GM23338 (cell line): ENCODE data around the gene PAXX. TPM values are rescaled to one million over a fixed set of nuclear protein-coding genes. Genes with fewer than 3 reads are reported as not detected.

Experiments used
- ATAC-seq: fragments of 200-7000 bp; cut with Tn5 transposase; 3 replicates; pipeline ENCODE4 v1.9.1; 2020
- DNase-seq: peaks from one replicate; pipeline ENCODE4 v3.0.0-alpha.2; 2015; ENCODE audit warnings: low spot score
- H2AFZ ChIP-seq: fragments of 200-600 bp; sonication (generic); 2 replicates; pipeline ENCODE4 v1.8.0; 2016; ENCODE audit warnings: antibody characterized with exemption, mild to moderate bottlenecking, moderate library complexity
- H3F3A ChIP-seq: fragments of 200-600 bp; sonication (generic); replicated peaks from 2 replicates; pipeline ENCODE4 v1.8.0; 2017; ENCODE audit warnings: antibody characterized with exemption, mixed run types, low read depth
- H3K27ac ChIP-seq: fragments of 200-600 bp; sonication (generic); 2 replicates; pipeline ENCODE4 v1.6.1; 2016; ENCODE audit warnings: low read depth
- H3K27me3 ChIP-seq: fragments of 200-600 bp; sonication (generic); 2 replicates; pipeline ENCODE4 v1.8.0; 2016; ENCODE audit warnings: mild to moderate bottlenecking, mixed run types, moderate library complexity; ENCODE audit not compliant: insufficient read depth
- H3K36me3 ChIP-seq: fragments of 200-600 bp; sonication (generic); 2 replicates; pipeline ENCODE4 v1.8.0; 2016; ENCODE audit warnings: mild to moderate bottlenecking; ENCODE audit not compliant: insufficient read depth
- H3K4me1 ChIP-seq: fragments of 200-600 bp; sonication (generic); 2 replicates; pipeline ENCODE4 v1.8.0; 2016; ENCODE audit warnings: mild to moderate bottlenecking, moderate library complexity; ENCODE audit not compliant: insufficient read depth
- H3K4me2 ChIP-seq: fragments of 200-600 bp; sonication (generic); 2 replicates; pipeline ENCODE4 v1.7.1; 2017; ENCODE audit warnings: mixed run types
- H3K4me3 ChIP-seq: fragments of 200-600 bp; sonication (generic); 2 replicates; pipeline ENCODE4 v1.6.1; 2016; ENCODE audit warnings: mixed run types
- H3K79me2 ChIP-seq: fragments of 200-600 bp; sonication (generic); replicated peaks from 2 replicates; pipeline ENCODE4 v1.8.0; 2017; ENCODE audit warnings: mild to moderate bottlenecking; ENCODE audit not compliant: insufficient read depth
- H3K9me2 ChIP-seq: fragments of 200-600 bp; sonication (generic); 2 replicates; pipeline ENCODE4 v1.8.0; 2017; ENCODE audit not compliant: insufficient read depth
- H4K20me1 ChIP-seq: fragments of 200-600 bp; sonication (generic); replicated peaks from 2 replicates; pipeline ENCODE4 v1.8.0; 2017; ENCODE audit warnings: mild to moderate bottlenecking; ENCODE audit not compliant: insufficient read depth
- H3K27ac Mint-ChIP-seq: 2 replicates; pipeline ENCODE4 v1.8.0; 2020; ENCODE audit warnings: inconsistent platforms, mild to moderate bottlenecking, moderate library complexity, mixed read lengths
- H3K27me3 Mint-ChIP-seq: 3 replicates; pipeline ENCODE4 v1.8.0; 2022; ENCODE audit warnings: low read depth, mild to moderate bottlenecking, moderate library complexity, mixed read lengths, inconsistent platforms; ENCODE audit not compliant: insufficient read depth, poor library complexity
- H3K36me3 Mint-ChIP-seq: 3 replicates; pipeline ENCODE4 v1.8.0; 2021; ENCODE audit warnings: low read depth, mild to moderate bottlenecking, inconsistent platforms, moderate library complexity, mixed read lengths
- H3K4me1 Mint-ChIP-seq: 3 replicates; pipeline ENCODE4 v1.8.0; 2020; ENCODE audit warnings: mild to moderate bottlenecking, inconsistent platforms, mixed read lengths
- H3K4me3 Mint-ChIP-seq: 3 replicates; pipeline ENCODE4 v1.8.0; 2021; ENCODE audit warnings: moderate library complexity, mild to moderate bottlenecking, inconsistent platforms, mixed read lengths
- H3K9me3 Mint-ChIP-seq: 3 replicates; pipeline ENCODE4 v1.8.0; 2020; ENCODE audit warnings: moderate library complexity, mild to moderate bottlenecking, inconsistent platforms, mixed read lengths
- CREB1 ChIP-seq: fragments of 250-450 bp; sonication (Bioruptor Pico); IDR thresholded peaks from 2 replicates; pipeline ENCODE4 v1.5.0; 2020; ENCODE audit warnings: low read depth, mild to moderate bottlenecking, moderate library complexity
- CTCF ChIP-seq, 2 experiments: fragments of 200-600 bp in 1 of 2; sonication (generic) in 1 of 2; conservative IDR thresholded peaks; 2 replicates each; pipeline versions ENCODE4 v1.5.1 to v1.6.1; 2016 to 2017; ENCODE audit warnings: antibody characterized with exemption in 2 of 2, low read depth in 2 of 2, mild to moderate bottlenecking in 2 of 2, moderate library complexity in 1 of 2
- ETS1 ChIP-seq: IDR thresholded peaks from 2 replicates; pipeline ENCODE4 v1.6.1; 2016; ENCODE audit warnings: antibody characterized with exemption
- EZH2 ChIP-seq: fragments of 200-600 bp; sonication (generic); IDR thresholded peaks from one replicate; pipeline ENCODE4 v1.8.0; 2017; ENCODE audit warnings: antibody characterized with exemption, mild to moderate bottlenecking, low read depth; ENCODE audit not compliant: unreplicated experiment
- EZH2phosphoT487 ChIP-seq: fragments of 200-600 bp; sonication (generic); IDR thresholded peaks from one replicate; pipeline ENCODE4 v1.8.1; 2018; ENCODE audit warnings: antibody characterized with exemption; ENCODE audit not compliant: unreplicated experiment
- JUNB ChIP-seq: IDR thresholded peaks from one replicate; pipeline ENCODE4 v1.6.1; 2016; ENCODE audit warnings: antibody characterized with exemption; ENCODE audit not compliant: unreplicated experiment
- NANOG ChIP-seq: IDR thresholded peaks from 2 replicates; pipeline ENCODE4 v1.6.1; 2016; ENCODE audit warnings: antibody characterized with exemption, borderline replicate concordance
- POLR2AphosphoS5 ChIP-seq: IDR thresholded peaks from 2 replicates; pipeline ENCODE4 v1.6.1; 2016; ENCODE audit warnings: antibody characterized with exemption, low read depth
- STAT1 ChIP-seq: IDR thresholded peaks from one replicate; pipeline ENCODE4 v1.6.1; 2016; ENCODE audit warnings: antibody characterized with exemption; ENCODE audit not compliant: unreplicated experiment
- ZNF114 ChIP-seq: fragments of 250-450 bp; sonication (Bioruptor Pico); IDR thresholded peaks from 2 replicates; pipeline ENCODE4 v1.5.0; 2020; ENCODE audit warnings: mild to moderate bottlenecking, moderate library complexity
- ZNF462 ChIP-seq: fragments of 250-450 bp; sonication (Bioruptor Pico); IDR thresholded peaks from 2 replicates; pipeline ENCODE4 v1.5.0; 2020; ENCODE audit warnings: mild to moderate bottlenecking, moderate library complexity
- polyA plus RNA-seq: library from polyadenylated mRNA; unstranded; fragments of >200 nt; fragmentation: Nextera tagmentation; extraction: Ambion mirVana; gene quantifications from 2 replicates; pipeline ENCODE4 v1.2.1, GENCODE V29; 2016
- total RNA-seq: library from RNA; depleted of rRNA; stranded (reverse); fragments of >200 nt; shearing (Covaris generic); gene quantifications from 2 replicates; pipeline ENCODE4 v1.2.3, GENCODE V29; 2014

Gene PAXX
- total and polyA plus RNA-seq, 2 experiments from 2014 or later, result 71.5 to 86.0 TPM

- TF ChIP-seq CTCF (conservative IDR thresholded peaks at IDR 0.05; ENCODE audit: low read depth in 2 of 2) (no peak), STAT1 (no peak), EZH2 (no peak), CREB1 (CRISPR knock-in tag) (no peak), ZNF114 (CRISPR knock-in tag) (no peak)
Observed at GRCh38 chr9:137017791-137018497, 25.7 kb downstream of the PAXX start (continued).

GRCh38 chr9:137018761-137019559 is 26.7 kb downstream of the PAXX start:
- Histone ChIP-seq H3K9me2 (no peaks in the 10 kb centered on the region), H3K79me2 (no peaks in the 10 kb centered on the region), H3K4me1 (peaks cover 4% of the 10 kb centered on the region; the same call in 1 of the 2 replicates), H3K4me2 (no peak overlapping the region), H2AFZ (no peak overlapping the region), H3K4me3 (no peak overlapping the region), H3K27me3 (no peaks in the 10 kb centered on the region), H3K36me3 (no peaks in the 10 kb centered on the region), H3F3A (0 out of 2 replicates have a peak, but pooled peaks cover 3% of the 10 kb centered on the region), H3K27ac (no peak overlapping the region), H4K20me1 (no peaks in the 10 kb centered on the region)
- DNase-seq (no peak), ATAC-seq (no peak)
- Mint-ChIP-seq H3K4me3 (no peak overlapping the region), H3K27ac (no peak overlapping the region), H3K4me1 (no peaks in the 10 kb centered on the region; the same call in 2 of the 3 replicates), H3K27me3 (peaks cover 10% of the 10 kb centered on the region), H3K36me3 (peaks cover 2% of the 10 kb centered on the region; the same call in 1 of the 3 replicates), H3K9me3 (no peaks in the 10 kb centered on the region)
- TF ChIP-seq STAT1 (no peak), EZH2phosphoT487 (no peak), ZNF462 (CRISPR knock-in tag) (no peak), JUNB (no peak), ZNF114 (CRISPR knock-in tag) (no peak), ETS1 (no peak), CTCF (conservative IDR thresholded peaks at IDR 0.05; ENCODE audit: low read depth in 2 of 2) (no peak), POLR2AphosphoS5 (no peak), NANOG (no peak)
